HL-60 (cell line): Measurements from ENCODE around the gene MIOS.

Experiments used
- POLR2AphosphoS5 ChIP-seq: IDR thresholded peaks from 2 replicates; pipeline ENCODE4 v1.6.1; 2012; ENCODE audit warnings: low read depth
- TF ChIP-seq, protein P1 (sequence below): IDR thresholded peaks from one replicate; pipeline ENCODE4 v1.5.1; 2011; ENCODE audit warnings: low read length, control low read depth, inconsistent platforms; ENCODE audit not compliant: insufficient read depth
- TF ChIP-seq, protein P2 (sequence below): IDR thresholded peaks from 2 replicates; pipeline ENCODE4 v1.6.1; 2012; ENCODE audit warnings: low read depth; ENCODE audit not compliant: insufficient replicate concordance

DNA sequence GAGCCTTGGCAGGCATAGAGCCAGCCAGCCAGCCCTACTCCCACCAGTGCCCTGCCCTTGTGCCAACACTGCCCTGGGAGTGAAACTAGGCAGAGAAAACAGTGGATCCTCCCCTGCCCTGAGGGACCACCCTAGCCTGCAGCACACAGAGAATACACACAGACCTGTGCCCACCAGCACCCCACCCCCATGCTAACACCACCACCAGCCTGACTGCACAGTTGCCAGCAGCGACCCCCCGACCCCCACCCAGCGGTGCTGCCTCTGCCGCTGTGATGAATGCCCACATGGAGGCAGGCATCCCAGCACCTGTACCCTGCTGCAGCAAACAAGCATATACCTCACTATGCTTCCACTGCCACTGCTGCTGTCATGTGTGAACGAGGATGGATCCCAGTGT, 9.4 kb upstream of the MIOS start:
- TF ChIP-seq, protein P1, sequence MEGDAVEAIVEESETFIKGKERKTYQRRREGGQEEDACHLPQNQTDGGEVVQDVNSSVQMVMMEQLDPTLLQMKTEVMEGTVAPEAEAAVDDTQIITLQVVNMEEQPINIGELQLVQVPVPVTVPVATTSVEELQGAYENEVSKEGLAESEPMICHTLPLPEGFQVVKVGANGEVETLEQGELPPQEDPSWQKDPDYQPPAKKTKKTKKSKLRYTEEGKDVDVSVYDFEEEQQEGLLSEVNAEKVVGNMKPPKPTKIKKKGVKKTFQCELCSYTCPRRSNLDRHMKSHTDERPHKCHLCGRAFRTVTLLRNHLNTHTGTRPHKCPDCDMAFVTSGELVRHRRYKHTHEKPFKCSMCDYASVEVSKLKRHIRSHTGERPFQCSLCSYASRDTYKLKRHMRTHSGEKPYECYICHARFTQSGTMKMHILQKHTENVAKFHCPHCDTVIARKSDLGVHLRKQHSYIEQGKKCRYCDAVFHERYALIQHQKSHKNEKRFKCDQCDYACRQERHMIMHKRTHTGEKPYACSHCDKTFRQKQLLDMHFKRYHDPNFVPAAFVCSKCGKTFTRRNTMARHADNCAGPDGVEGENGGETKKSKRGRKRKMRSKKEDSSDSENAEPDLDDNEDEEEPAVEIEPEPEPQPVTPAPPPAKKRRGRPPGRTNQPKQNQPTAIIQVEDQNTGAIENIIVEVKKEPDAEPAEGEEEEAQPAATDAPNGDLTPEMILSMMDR, result no peak
- no peak for TF ChIP-seq POLR2AphosphoS5
- TF ChIP-seq, protein P2, sequence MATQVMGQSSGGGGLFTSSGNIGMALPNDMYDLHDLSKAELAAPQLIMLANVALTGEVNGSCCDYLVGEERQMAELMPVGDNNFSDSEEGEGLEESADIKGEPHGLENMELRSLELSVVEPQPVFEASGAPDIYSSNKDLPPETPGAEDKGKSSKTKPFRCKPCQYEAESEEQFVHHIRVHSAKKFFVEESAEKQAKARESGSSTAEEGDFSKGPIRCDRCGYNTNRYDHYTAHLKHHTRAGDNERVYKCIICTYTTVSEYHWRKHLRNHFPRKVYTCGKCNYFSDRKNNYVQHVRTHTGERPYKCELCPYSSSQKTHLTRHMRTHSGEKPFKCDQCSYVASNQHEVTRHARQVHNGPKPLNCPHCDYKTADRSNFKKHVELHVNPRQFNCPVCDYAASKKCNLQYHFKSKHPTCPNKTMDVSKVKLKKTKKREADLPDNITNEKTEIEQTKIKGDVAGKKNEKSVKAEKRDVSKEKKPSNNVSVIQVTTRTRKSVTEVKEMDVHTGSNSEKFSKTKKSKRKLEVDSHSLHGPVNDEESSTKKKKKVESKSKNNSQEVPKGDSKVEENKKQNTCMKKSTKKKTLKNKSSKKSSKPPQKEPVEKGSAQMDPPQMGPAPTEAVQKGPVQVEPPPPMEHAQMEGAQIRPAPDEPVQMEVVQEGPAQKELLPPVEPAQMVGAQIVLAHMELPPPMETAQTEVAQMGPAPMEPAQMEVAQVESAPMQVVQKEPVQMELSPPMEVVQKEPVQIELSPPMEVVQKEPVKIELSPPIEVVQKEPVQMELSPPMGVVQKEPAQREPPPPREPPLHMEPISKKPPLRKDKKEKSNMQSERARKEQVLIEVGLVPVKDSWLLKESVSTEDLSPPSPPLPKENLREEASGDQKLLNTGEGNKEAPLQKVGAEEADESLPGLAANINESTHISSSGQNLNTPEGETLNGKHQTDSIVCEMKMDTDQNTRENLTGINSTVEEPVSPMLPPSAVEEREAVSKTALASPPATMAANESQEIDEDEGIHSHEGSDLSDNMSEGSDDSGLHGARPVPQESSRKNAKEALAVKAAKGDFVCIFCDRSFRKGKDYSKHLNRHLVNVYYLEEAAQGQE, result no peak
